Immature natural killer cell (primary cell): ENCODE measurements around the gene F8A1. TPM values are rescaled to one million over a fixed set of nuclear protein-coding genes. Genes with fewer than 3 reads are reported as not detected.
"Not testable (repeated sequence)": the region's sequence is repeated elsewhere in the genome, so short reads cannot be mapped to it uniquely, and the experiment has no call there.

Experiments
- DNase-seq, 3 donors: peaks; one replicate each; pipeline ENCODE4 v3.0.0; 2022; ENCODE audit warnings: mixed read lengths in 1 of 3
- H3K27ac Mint-ChIP-seq, 6 donors: one replicate each; pipeline ENCODE4 v1.8.0; 2020; ENCODE audit warnings: mixed read lengths in 6 of 6, mild to moderate bottlenecking in 5 of 6, inconsistent platforms in 4 of 6, moderate library complexity in 3 of 6
- H3K27me3 Mint-ChIP-seq, 3 donors: one replicate each; pipeline ENCODE4 v1.8.0; 2020 to 2021; ENCODE audit warnings: low read depth in 3 of 3, mild to moderate bottlenecking in 3 of 3, mixed read lengths in 3 of 3, moderate library complexity in 3 of 3, inconsistent platforms in 1 of 3
- H3K36me3 Mint-ChIP-seq, 3 donors: one replicate each; pipeline ENCODE4 v1.8.0; 2020; ENCODE audit warnings: mixed read lengths in 3 of 3, inconsistent platforms in 2 of 3, mild to moderate bottlenecking in 2 of 3
- H3K4me1 Mint-ChIP-seq, 2 donors: one replicate each; pipeline ENCODE4 v1.8.0; 2020; ENCODE audit warnings: inconsistent platforms in 2 of 2, mild to moderate bottlenecking in 2 of 2, mixed read lengths in 2 of 2, moderate library complexity in 1 of 2
- H3K4me3 Mint-ChIP-seq, 5 donors: one replicate each; pipeline ENCODE4 v1.8.0; 2020; ENCODE audit warnings: mild to moderate bottlenecking in 5 of 5, mixed read lengths in 5 of 5, inconsistent platforms in 3 of 5, moderate library complexity in 3 of 5
- H3K9me3 Mint-ChIP-seq, 6 donors: one replicate each; pipeline ENCODE4 v1.8.0; 2020; ENCODE audit warnings: mild to moderate bottlenecking in 6 of 6, mixed read lengths in 6 of 6, inconsistent platforms in 4 of 6, moderate library complexity in 3 of 6
- polyA plus RNA-seq, 3 donors: library from polyadenylated mRNA; unstranded; fragments of 300-500 nt; fragmentation: Illumina TruSeq; gene quantifications; one replicate each; pipeline ENCODE4 v1.2.3, GENCODE V29; 2021

F8A1 gene
- polyA plus RNA-seq = 10 to 100 TPM; 18.9 to 31.3 (median 27.0) TPM

GRCh38 chrX:154886069-154886788 is at the start of gene F8A1:
Gene F8A1, plus strand, starts transcription at chrX:154886355. Its CDS starts 20 bp downstream, at chrX:154886375.
- H3K27me3 Mint-ChIP-seq, H3K27ac Mint-ChIP-seq, H3K9me3 Mint-ChIP-seq, H3K36me3 Mint-ChIP-seq: not testable (repeated sequence)
- Mint-ChIP-seq H3K4me1 (peaks cover 2 to 11% of the 10 kb centered on the region in 2 donors), H3K4me3 (peak within 1 kb of the TSS in 1 of 5 donors; percentile 41)
- peak; percentile 15 to 51 (median 33) for DNase-seq

GRCh38 chrX:154840856-154841255 is 45.3 kb upstream of the F8A1 start:
- Mint-ChIP-seq H3K27me3 (peaks cover 0 to 4% (median 3%) of the 10 kb centered on the region in 3 donors), H3K4me1 (no peaks in the 10 kb centered on the region), H3K36me3 (no peaks in the 10 kb centered on the region), H3K9me3 (peaks cover 0 to 2% (median 0%) of the 10 kb centered on the region in 6 donors), H3K27ac (no peak overlapping the region), H3K4me3 (no peak overlapping the region)
- DNase-seq = peak; percentile 39 to 48 (median 46)

- Mint-ChIP-seq H3K9me3 (no peaks in the 10 kb centered on the region), H3K27me3 (peaks cover 0 to 5% (median 3%) of the 10 kb centered on the region in 3 donors), H3K36me3 (peaks cover 0 to 4% (median 0%) of the 10 kb centered on the region in 3 donors), H3K4me3 (no peak overlapping the region), H3K4me1 (no peaks in the 10 kb centered on the region), H3K27ac (no peak overlapping the region)
- no peak for DNase-seq
Observed at GRCh38 chrX:154850957-154851611, 35.1 kb upstream of the F8A1 start.

GRCh38 chrX:154855256-154855655 is 30.9 kb upstream of the F8A1 start:
- no peak overlapping the region for H3K27ac Mint-ChIP-seq
- H3K27me3 Mint-ChIP-seq = peaks cover 0 to 5% (median 1%) of the 10 kb centered on the region in 3 donors
- H3K4me3 Mint-ChIP-seq = no peak overlapping the region
- no peaks in the 10 kb centered on the region for H3K36me3 Mint-ChIP-seq
- H3K4me1 Mint-ChIP-seq = no peaks in the 10 kb centered on the region
- no peaks in the 10 kb centered on the region for H3K9me3 Mint-ChIP-seq
- no peak for DNase-seq

GRCh38 chrX:154868522-154868921 is 17.6 kb upstream of the F8A1 start:
- H3K4me1 Mint-ChIP-seq, H3K36me3 Mint-ChIP-seq, H3K4me3 Mint-ChIP-seq, H3K27ac Mint-ChIP-seq, DNase-seq: not testable (repeated sequence)
- peaks cover 0 to 14% (median 8%) of the 10 kb centered on the region in 6 donors for H3K9me3 Mint-ChIP-seq
- peaks cover 1 to 17% (median 7%) of the 10 kb centered on the region in 3 donors for H3K27me3 Mint-ChIP-seq

- Mint-ChIP-seq H3K4me1 (no peaks in the 10 kb centered on the region), H3K27ac (no peak overlapping the region), H3K27me3 (peaks cover 3 to 15% (median 3%) of the 10 kb centered on the region in 3 donors), H3K36me3 (peaks cover 0 to under 1% (median 0%) of the 10 kb centered on the region in 3 donors), H3K9me3 (peaks cover 0 to 7% (median 3%) of the 10 kb centered on the region in 6 donors), H3K4me3 (no peak overlapping the region)
- DNase-seq = no peak
Observed at GRCh38 chrX:154873329-154873728, 12.8 kb upstream of the F8A1 start.

GRCh38 chrX:154884069-154884468 is 2.1 kb upstream of the F8A1 start:
- H3K9me3 Mint-ChIP-seq = not testable (repeated sequence)

GRCh38 chrX:154885057-154885456 is 1.1 kb upstream of the F8A1 start:
- H3K27ac Mint-ChIP-seq, DNase-seq, H3K4me1 Mint-ChIP-seq, H3K4me3 Mint-ChIP-seq, H3K27me3 Mint-ChIP-seq, H3K9me3 Mint-ChIP-seq, H3K36me3 Mint-ChIP-seq: not testable (repeated sequence)

More at GRCh38 chrX:154884069-154884468, 2.1 kb upstream of the F8A1 start:
- not testable (repeated sequence) for H3K27me3 Mint-ChIP-seq, H3K36me3 Mint-ChIP-seq, H3K4me3 Mint-ChIP-seq, H3K27ac Mint-ChIP-seq, DNase-seq, H3K4me1 Mint-ChIP-seq

- not testable (repeated sequence) for H3K27me3 Mint-ChIP-seq, DNase-seq, H3K27ac Mint-ChIP-seq, H3K4me1 Mint-ChIP-seq, H3K9me3 Mint-ChIP-seq, H3K4me3 Mint-ChIP-seq, H3K36me3 Mint-ChIP-seq
Observed at GRCh38 chrX:154885549-154885948, 606 bp upstream of the F8A1 start.

- H3K27me3 Mint-ChIP-seq, H3K36me3 Mint-ChIP-seq, H3K4me3 Mint-ChIP-seq, DNase-seq, H3K27ac Mint-ChIP-seq, H3K9me3 Mint-ChIP-seq: not testable (repeated sequence)
- peaks cover 2 to 14% of the 10 kb centered on the region in 2 donors for H3K4me1 Mint-ChIP-seq
Observed at GRCh38 chrX:154886789-154887221, 650 bp downstream of the F8A1 start.

- no peak overlapping the region for H3K4me3 Mint-ChIP-seq
- peaks cover 2 to 16% of the 10 kb centered on the region in 2 donors for H3K4me1 Mint-ChIP-seq
- peaks cover 0 to 3% (median 3%) of the 10 kb centered on the region in 3 donors for H3K27me3 Mint-ChIP-seq
- H3K27ac Mint-ChIP-seq = no peak overlapping the region
- no peaks in the 10 kb centered on the region for H3K36me3 Mint-ChIP-seq
- no peak for DNase-seq
- H3K9me3 Mint-ChIP-seq = no peaks in the 10 kb centered on the region
Observed at GRCh38 chrX:154890990-154891639, 5.0 kb downstream of the F8A1 start.

- peaks cover 2 to 23% of the 10 kb centered on the region in 2 donors for H3K4me1 Mint-ChIP-seq
- DNase-seq = no peak
- no peaks in the 10 kb centered on the region for H3K36me3 Mint-ChIP-seq
- H3K4me3 Mint-ChIP-seq = no peak overlapping the region
- H3K27me3 Mint-ChIP-seq = peaks cover 0 to 3% (median 3%) of the 10 kb centered on the region in 3 donors
- H3K9me3 Mint-ChIP-seq = no peaks in the 10 kb centered on the region
- no peak overlapping the region for H3K27ac Mint-ChIP-seq
Observed at GRCh38 chrX:154892296-154892695, 6.1 kb downstream of the F8A1 start.

GRCh38 chrX:154900323-154900722 is 14.2 kb downstream of the F8A1 start:
- H3K36me3 Mint-ChIP-seq = no peaks in the 10 kb centered on the region
- no peak overlapping the region for H3K27ac Mint-ChIP-seq
- H3K4me3 Mint-ChIP-seq = no peak overlapping the region
- peaks cover 0 to 7% of the 10 kb centered on the region in 2 donors for H3K4me1 Mint-ChIP-seq
- no peaks in the 10 kb centered on the region for H3K9me3 Mint-ChIP-seq
- peaks cover 1 to 13% (median 13%) of the 10 kb centered on the region in 3 donors for H3K27me3 Mint-ChIP-seq
- DNase-seq = no peak

GRCh38 chrX:154902408-154902807 is 16.3 kb downstream of the F8A1 start:
- peaks cover 1 to 17% (median 13%) of the 10 kb centered on the region in 3 donors for H3K27me3 Mint-ChIP-seq
- no peaks in the 10 kb centered on the region for H3K36me3 Mint-ChIP-seq
- H3K9me3 Mint-ChIP-seq = no peaks in the 10 kb centered on the region
- H3K4me3 Mint-ChIP-seq = no peak overlapping the region
- no peak for DNase-seq
- no peak overlapping the region for H3K27ac Mint-ChIP-seq
- H3K4me1 Mint-ChIP-seq = no peaks in the 10 kb centered on the region
